Measurements from ENCODE around the gene ARHGAP42.

- TF ChIP-seq CTCF (IDR thresholded peaks at IDR 0.05; ENCODE audit: borderline replicate concordance, extremely low read depth, low read length, poor library complexity, severe bottlenecking): no peak
- TF ChIP-seq EZH2 (IDR thresholded peaks at IDR 0.05; ENCODE audit: borderline replicate concordance, low read depth, low read length, severe bottlenecking): no peak
Measured at GRCh38 chr11:100810666-100811065, 123.6 kb downstream of the ARHGAP42 start.

All from DND-41 (cell line).